KMS-11 (cell line): ENCODE data around the gene CIAO2B.

Experiments used
- H2AFZ ChIP-seq: fragments of 200-600 bp; sonication (generic); 2 replicates; pipeline ENCODE4 v1.6.1; 2016; ENCODE audit warnings: antibody characterized with exemption, mixed run types, low read depth
- H3K27ac ChIP-seq: fragments of 200-600 bp; sonication (generic); 2 replicates; pipeline ENCODE4 v1.6.1; 2016; ENCODE audit warnings: mild to moderate bottlenecking, mixed run types
- H3K27me3 ChIP-seq: fragments of 200-600 bp; sonication (generic); 2 replicates; pipeline ENCODE4 v1.6.1; 2017; ENCODE audit warnings: mild to moderate bottlenecking, low read depth, mixed run types, moderate library complexity; ENCODE audit not compliant: insufficient read depth
- H3K36me3 ChIP-seq: fragments of 200-600 bp; sonication (generic); 2 replicates; pipeline ENCODE4 v1.6.1; 2017; ENCODE audit warnings: mild to moderate bottlenecking, mixed run types; ENCODE audit not compliant: insufficient read depth
- H3K4me1 ChIP-seq: fragments of 200-600 bp; sonication (generic); 2 replicates; pipeline ENCODE4 v1.6.1; 2016; ENCODE audit warnings: mild to moderate bottlenecking, low read depth, mixed run types; ENCODE audit not compliant: poor library complexity, severe bottlenecking
- H3K4me2 ChIP-seq: fragments of 200-600 bp; sonication (generic); 2 replicates; pipeline ENCODE4 v1.7.0; 2016; ENCODE audit warnings: mild to moderate bottlenecking, mixed run types
- H3K4me3 ChIP-seq: fragments of 200-600 bp; sonication (generic); IDR thresholded peaks from 2 replicates; pipeline ENCODE4 v1.6.1; 2017; ENCODE audit warnings: low read depth, low read length, mixed read lengths; ENCODE audit not compliant: insufficient read depth
- H3K79me2 ChIP-seq: fragments of 200-600 bp; sonication (generic); 2 replicates; pipeline ENCODE4 v1.6.1; 2016; ENCODE audit warnings: low read depth, mixed run types; ENCODE audit not compliant: insufficient read depth
- H3K9ac ChIP-seq: fragments of 200-600 bp; sonication (generic); 2 replicates; pipeline ENCODE4 v1.6.1; 2016; ENCODE audit warnings: mild to moderate bottlenecking, mixed run types
- H4K20me1 ChIP-seq: fragments of 200-600 bp; sonication (generic); 2 replicates; pipeline ENCODE4 v1.6.1; 2016; ENCODE audit warnings: mild to moderate bottlenecking, mixed run types; ENCODE audit not compliant: insufficient read depth
- CTCF ChIP-seq: fragments of 200-600 bp; sonication (generic); conservative IDR thresholded peaks from 2 replicates; pipeline ENCODE4 v1.6.1; 2017; ENCODE audit warnings: low read depth, mild to moderate bottlenecking, antibody characterized with exemption, low read length, moderate library complexity, mixed read lengths

Gene CIAO2B

GRCh38 chr16:66942981-66943380 is 8.8 kb upstream of the CIAO2B start:
- TF ChIP-seq CTCF, result no peak
- H3K4me2 ChIP-seq, result no peak overlapping the region
- no peaks in the 10 kb centered on the region for H4K20me1 ChIP-seq
- H3K27ac ChIP-seq, result no peak overlapping the region
- no peak overlapping the region for H3K9ac ChIP-seq
- H3K4me3 ChIP-seq, result no peak overlapping the region
- no peaks in the 10 kb centered on the region for H3K27me3 ChIP-seq
- H2AFZ ChIP-seq, result no peak overlapping the region
- no peaks in the 10 kb centered on the region for H3K36me3 ChIP-seq
- H3K4me1 ChIP-seq, result peaks cover 3% of the 10 kb centered on the region
- no peaks in the 10 kb centered on the region for H3K79me2 ChIP-seq

GRCh38 chr16:66940236-66940635 is 6.0 kb upstream of the CIAO2B start:
- H3K9ac ChIP-seq, result no peak overlapping the region
- H3K79me2 ChIP-seq, result peaks cover 3% of the 10 kb centered on the region; the same call in 1 of the 2 replicates
- H3K27ac ChIP-seq, result no peak overlapping the region
- no peak overlapping the region for H3K4me3 ChIP-seq
- peaks cover 10% of the 10 kb centered on the region for H3K4me1 ChIP-seq
- no peaks in the 10 kb centered on the region for H4K20me1 ChIP-seq
- TF ChIP-seq CTCF, result no peak
- no peaks in the 10 kb centered on the region for H3K27me3 ChIP-seq
- H3K4me2 ChIP-seq, result no peak overlapping the region
- H2AFZ ChIP-seq, result no peak overlapping the region
- no peaks in the 10 kb centered on the region for H3K36me3 ChIP-seq

- Histone ChIP-seq H3K79me2 (peaks cover 7% of the 10 kb centered on the region; the same call in 1 of the 2 replicates), H3K4me3 (no peak overlapping the region), H3K4me1 (peaks cover 12% of the 10 kb centered on the region), H3K4me2 (no peak overlapping the region), H3K27ac (no peak overlapping the region), H2AFZ (no peak overlapping the region), H4K20me1 (no peaks in the 10 kb centered on the region), H3K27me3 (no peaks in the 10 kb centered on the region), H3K9ac (no peak overlapping the region), H3K36me3 (no peaks in the 10 kb centered on the region)
- no peak for TF ChIP-seq CTCF
Observed at GRCh38 chr16:66939366-66939765, 5.2 kb upstream of the CIAO2B start.

GRCh38 chr16:66937725-66938337 is 3.6 kb upstream of the CIAO2B start:
- Histone ChIP-seq H3K4me2 (no peak overlapping the region), H4K20me1 (no peaks in the 10 kb centered on the region)

More at GRCh38 chr16:66937725-66938337, 3.6 kb upstream of the CIAO2B start:
- H3K9ac ChIP-seq, result no peak overlapping the region
- H2AFZ ChIP-seq, result no peak overlapping the region
- no peak overlapping the region for H3K4me3 ChIP-seq
- H3K4me1 ChIP-seq, result peaks cover 19% of the 10 kb centered on the region
- H3K36me3 ChIP-seq, result no peaks in the 10 kb centered on the region
- TF ChIP-seq CTCF, result no peak
- H3K27me3 ChIP-seq, result no peaks in the 10 kb centered on the region
- no peak overlapping the region for H3K27ac ChIP-seq
- H3K79me2 ChIP-seq, result peaks cover 19% of the 10 kb centered on the region
